ENCODE data around the gene BAG1.
A peak's percentile ranks its signal among the peaks of the same experiment; 100 is the strongest.

BAG1 gene

DNA sequence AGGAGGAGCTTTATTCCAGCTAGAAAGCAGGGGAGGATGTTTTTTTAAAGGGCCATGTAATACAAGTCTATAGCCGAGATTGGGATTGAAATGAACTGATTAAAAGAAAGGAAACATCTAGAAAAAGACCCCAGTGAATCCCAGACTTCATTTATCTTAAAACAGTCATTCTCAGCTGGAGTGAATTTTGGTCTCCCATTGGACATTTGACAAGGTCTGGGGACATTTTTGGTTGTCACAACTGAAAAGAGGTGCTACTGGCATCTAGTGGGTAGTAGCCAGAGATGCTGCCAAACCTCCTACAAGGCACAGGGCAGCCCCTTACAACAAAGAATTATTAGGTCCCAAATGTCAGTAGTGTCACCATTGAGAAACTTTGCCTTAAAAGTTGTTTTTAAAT, 40.8 kb downstream of the BAG1 start:
- no peak overlapping the region; the same call in 1 of the 2 replicates for H3K9ac ChIP-seq
- H3K4me3 ChIP-seq: no peak overlapping the region
- peak overlapping the region; percentile 48 for H3K27ac ChIP-seq
- no peaks in the 10 kb centered on the region for H3K27me3 ChIP-seq
- no peaks in the 10 kb centered on the region for H3K36me3 ChIP-seq
- TF ChIP-seq Cebpa-rat (IDR thresholded peaks at IDR 0.05): no peak
- H3K9me3 ChIP-seq: no peaks in the 10 kb centered on the region
- H4K20me1 ChIP-seq: no peaks in the 10 kb centered on the region
- peak overlapping the region; percentile 89 for H3K4me2 ChIP-seq
- H3K4me1 ChIP-seq: peaks cover 68% of the 10 kb centered on the region

DNA sequence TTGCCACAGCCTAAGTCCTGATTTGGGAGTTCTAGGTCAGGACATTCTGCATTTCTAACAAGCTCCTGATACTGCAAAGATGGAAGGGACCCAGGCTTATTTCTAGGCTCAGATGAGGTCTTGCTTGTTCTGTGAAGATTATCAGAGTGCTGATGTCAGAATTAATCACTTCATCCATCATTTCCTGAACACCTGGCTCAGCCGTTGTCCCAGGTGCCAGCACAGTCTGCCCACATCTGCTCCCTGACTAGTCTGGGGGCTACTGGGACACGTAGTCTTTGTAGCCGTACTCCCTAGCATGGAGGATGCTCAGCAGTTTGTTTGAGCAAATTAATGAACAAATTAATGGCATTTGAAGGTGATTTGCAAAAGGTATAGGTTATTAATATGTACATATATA, 42.5 kb downstream of the BAG1 start:
- H3K9ac ChIP-seq: peak overlapping the region; percentile 48; the same call in 1 of the 2 replicates
- no peaks in the 10 kb centered on the region for H3K27me3 ChIP-seq
- peak overlapping the region; percentile 89 for H3K27ac ChIP-seq
- H3K4me3 ChIP-seq: no peak overlapping the region
- no peaks in the 10 kb centered on the region for H4K20me1 ChIP-seq
- no peak for TF ChIP-seq Cebpa-rat (IDR thresholded peaks at IDR 0.05)
- H3K4me2 ChIP-seq: peak overlapping the region; percentile 89
- no peaks in the 10 kb centered on the region for H3K9me3 ChIP-seq
- H3K4me1 ChIP-seq: peaks cover 65% of the 10 kb centered on the region
- H3K36me3 ChIP-seq: no peaks in the 10 kb centered on the region

GRCh38 chr9:33221568-33221884, 43.0 kb downstream of the BAG1 start:
- no peak for TF ChIP-seq Cebpa-rat (IDR thresholded peaks at IDR 0.05)
- H3K4me2 ChIP-seq: peak overlapping the region; percentile 89

DNA sequence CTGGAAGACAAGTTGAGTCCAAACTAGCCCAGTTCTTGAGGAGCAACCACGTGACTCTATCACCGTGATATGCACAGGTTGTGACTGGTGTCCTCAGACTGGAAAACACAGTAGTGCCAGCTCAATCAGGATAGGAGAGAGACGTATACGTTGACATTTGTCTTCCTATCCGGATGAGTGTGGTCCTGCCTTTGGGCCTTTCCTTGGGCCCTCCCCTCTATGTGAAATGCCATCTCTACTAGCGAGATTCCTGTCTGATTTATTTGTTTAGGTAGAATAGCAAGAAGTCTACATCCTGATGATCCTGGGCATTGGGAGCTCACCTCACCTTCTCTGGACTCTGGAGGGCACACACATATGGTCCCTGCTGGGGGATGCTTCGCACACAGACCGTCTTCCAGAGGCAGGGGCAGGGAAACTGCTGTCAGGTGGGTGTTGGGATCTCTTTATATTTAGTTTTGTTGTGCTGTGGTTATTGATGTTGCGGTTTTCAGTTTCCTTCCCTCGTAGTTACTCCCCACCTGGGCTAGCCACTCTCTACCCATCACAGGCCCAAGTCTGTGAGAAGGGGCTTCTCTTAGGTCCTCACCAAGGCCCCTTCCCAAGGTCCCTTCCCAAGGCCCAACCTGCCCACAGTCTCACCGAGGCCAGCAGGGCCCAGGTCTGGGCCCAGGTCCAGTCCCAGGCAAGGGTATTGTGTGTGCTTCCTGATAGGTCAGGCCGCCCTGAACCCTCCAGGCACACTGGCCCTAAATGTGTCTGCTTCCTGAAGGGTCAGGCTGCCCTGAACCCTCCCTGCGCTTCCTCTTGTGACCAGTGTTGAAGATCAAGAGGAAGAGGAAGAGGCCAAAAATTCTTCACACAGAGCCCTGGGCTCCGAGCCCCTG, 43.6 kb downstream of the BAG1 start:
- no peaks in the 10 kb centered on the region for H3K9me3 ChIP-seq
- TF ChIP-seq Cebpa-rat (IDR thresholded peaks at IDR 0.05): no peak
- H3K4me3 ChIP-seq: peak overlapping the region; percentile 32
- H4K20me1 ChIP-seq: no peaks in the 10 kb centered on the region
- peak overlapping the region; percentile 89 for H3K4me2 ChIP-seq
- H3K9ac ChIP-seq: peak overlapping the region; percentile 48
- H3K36me3 ChIP-seq: no peaks in the 10 kb centered on the region
- H3K27me3 ChIP-seq: no peaks in the 10 kb centered on the region
- H3K27ac ChIP-seq: peak overlapping the region; percentile 89
- peaks cover 68% of the 10 kb centered on the region for H3K4me1 ChIP-seq

More at GRCh38 chr9:33221568-33221884, 43.0 kb downstream of the BAG1 start:
- H4K20me1 ChIP-seq: no peaks in the 10 kb centered on the region
- peaks cover 65% of the 10 kb centered on the region for H3K4me1 ChIP-seq
- no peaks in the 10 kb centered on the region for H3K9me3 ChIP-seq
- no peaks in the 10 kb centered on the region for H3K27me3 ChIP-seq
- no peaks in the 10 kb centered on the region for H3K36me3 ChIP-seq
- peak overlapping the region; percentile 48; the same call in 1 of the 2 replicates for H3K9ac ChIP-seq
- peak overlapping the region; percentile 89 for H3K27ac ChIP-seq
- H3K4me3 ChIP-seq: peak overlapping the region; percentile 32; the same call in 1 of the 2 replicates

- Histone ChIP-seq H4K20me1 (no peaks in the 10 kb centered on the region), H3K4me3 (no peak overlapping the region), H3K27me3 (no peaks in the 10 kb centered on the region), H3K4me2 (no peak overlapping the region), H3K9me3 (no peaks in the 10 kb centered on the region), H3K27ac (no peak overlapping the region), H3K9ac (no peak overlapping the region), H3K4me1 (peaks cover 36% of the 10 kb centered on the region), H3K36me3 (no peaks in the 10 kb centered on the region)
- TF ChIP-seq Cebpa-rat (IDR thresholded peaks at IDR 0.05): no peak
Observed at GRCh38 chr9:33211695-33212393, 52.7 kb downstream of the BAG1 start.

GRCh38 chr9:33210006-33210715, 54.3 kb downstream of the BAG1 start:
- Histone ChIP-seq H3K4me1 (peaks cover 25% of the 10 kb centered on the region), H3K36me3 (no peaks in the 10 kb centered on the region), H3K4me2 (0 out of 2 replicates have a peak overlapping the region, but pooled peaks have one; percentile 3), H4K20me1 (no peaks in the 10 kb centered on the region), H3K27me3 (no peaks in the 10 kb centered on the region), H3K9ac (no peak overlapping the region), H3K9me3 (no peaks in the 10 kb centered on the region), H3K4me3 (no peak overlapping the region), H3K27ac (no peak overlapping the region)
- TF ChIP-seq Cebpa-rat (IDR thresholded peaks at IDR 0.05): no peak

DNA sequence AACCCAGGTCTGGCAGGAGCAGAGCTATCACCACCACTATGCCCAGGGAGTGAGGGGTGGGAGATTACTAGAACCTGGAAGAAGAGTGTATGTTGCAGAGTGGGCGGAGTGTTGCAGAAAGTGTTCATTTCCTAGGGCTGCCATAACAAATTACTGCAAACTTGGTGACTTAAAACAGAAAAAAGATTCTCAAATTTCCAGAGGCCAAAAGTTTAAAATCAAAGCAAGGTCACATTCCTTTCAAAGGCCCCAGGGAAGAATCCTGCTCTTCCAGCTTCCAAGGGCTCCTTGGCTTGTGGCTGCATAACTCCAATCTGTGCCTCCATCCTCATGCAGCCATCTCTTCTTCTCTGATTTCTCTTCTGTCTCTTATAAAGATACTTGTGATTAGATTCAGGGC, 55.1 kb downstream of the BAG1 start:
- TF ChIP-seq Cebpa-rat (IDR thresholded peaks at IDR 0.05): no peak
- H3K27ac ChIP-seq: no peak overlapping the region

DNA sequence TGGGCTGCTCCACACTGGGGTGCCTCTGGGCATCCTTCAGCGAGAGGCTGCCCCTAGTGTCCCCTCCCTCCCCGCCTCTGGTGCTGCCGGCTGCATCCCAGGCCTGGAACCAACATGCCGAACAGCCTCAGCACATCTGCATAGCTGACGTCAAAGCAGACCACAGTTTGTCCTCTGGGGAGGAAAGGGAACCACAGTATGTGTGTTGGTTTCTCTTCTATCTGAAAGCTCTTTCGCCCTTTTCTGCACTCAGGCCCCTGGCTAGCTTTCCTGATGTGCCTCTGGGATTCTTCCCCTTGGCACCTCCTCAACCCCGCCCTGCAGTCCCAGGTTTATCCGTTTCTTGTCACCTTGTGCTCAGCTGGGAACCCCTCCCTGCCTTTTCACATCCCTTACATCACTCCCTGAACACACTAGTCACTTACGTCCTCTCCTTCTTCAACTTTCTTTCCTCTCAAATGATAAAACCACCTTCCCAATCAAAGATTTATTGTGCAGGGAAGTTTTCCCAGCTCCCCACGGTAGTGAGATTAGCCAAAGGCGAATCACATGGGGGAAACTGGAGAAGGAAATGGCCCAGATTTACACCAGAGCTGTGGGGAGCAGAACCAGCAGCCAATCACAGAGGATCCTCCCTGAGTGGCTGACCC, 61.8 kb downstream of the BAG1 start:
- TF ChIP-seq Cebpa-rat (IDR thresholded peaks at IDR 0.05): no peak
- H3K9me3 ChIP-seq: no peaks in the 10 kb centered on the region

More for the DNA sequence above, 55.1 kb downstream of the BAG1 start:
- H3K4me1 ChIP-seq: peaks cover 17% of the 10 kb centered on the region
- H3K4me3 ChIP-seq: no peak overlapping the region
- no peaks in the 10 kb centered on the region for H4K20me1 ChIP-seq
- H3K9me3 ChIP-seq: no peaks in the 10 kb centered on the region
- H3K36me3 ChIP-seq: no peaks in the 10 kb centered on the region
- no peak overlapping the region for H3K4me2 ChIP-seq
- no peak overlapping the region for H3K9ac ChIP-seq
- no peaks in the 10 kb centered on the region for H3K27me3 ChIP-seq

More for the DNA sequence above, 61.8 kb downstream of the BAG1 start:
- Histone ChIP-seq H3K4me3 (peak overlapping the region; percentile 43; the same call in 1 of the 2 replicates), H3K27me3 (no peaks in the 10 kb centered on the region), H3K27ac (peak overlapping the region; percentile 65), H3K4me2 (peak overlapping the region; percentile 87), H3K4me1 (peaks cover 47% of the 10 kb centered on the region), H3K36me3 (no peaks in the 10 kb centered on the region), H4K20me1 (no peaks in the 10 kb centered on the region), H3K9ac (no peak overlapping the region; the same call in 1 of the 2 replicates)

All from BLaER1 (cell line).